ENCODE measurements around the gene BCAS3.

GRCh38 chr17:61063528-61063927, 385.9 kb downstream of the BCAS3 start:
- TF ChIP-seq GATA2 (IDR thresholded peaks at IDR 0.05; ENCODE audit: low read depth, low read length): no peak
- no peak for TF ChIP-seq GATA3 (IDR thresholded peaks at IDR 0.05; ENCODE audit: low read depth, low read length)

All from SH-SY5Y (cell line).